GM21737 (cell line): ENCODE results near the gene ITPRIPL2.

Experiments
- ATAC-seq: cut with Tn5 transposase; IDR thresholded peaks from one replicate; pipeline ENCODE4 v1.9.1; 2021; ENCODE audit warnings: mild to moderate bottlenecking, moderate library complexity; ENCODE audit not compliant: unreplicated experiment

ITPRIPL2 gene

GRCh38 chr16:19113577-19114358, at the start of gene ITPRIPL2:
Gene ITPRIPL2, plus strand, starts transcription at chr16:19113964. Its CDS starts 498 bp downstream, at chr16:19114462.
- ATAC-seq, result no peak

- ATAC-seq, result no peak
Observed at GRCh38 chr16:19066988-19067348, 46.8 kb upstream of the ITPRIPL2 start.

- ATAC-seq, result peak; percentile 83
Observed at GRCh38 chr16:19067349-19068236, 46.2 kb upstream of the ITPRIPL2 start, which contains the start of gene COQ7. Gene COQ7, plus strand, starts transcription at chr16:19067614. Its CDS starts 51 bp downstream, at chr16:19067665.

- no peak for ATAC-seq
Observed at GRCh38 chr16:19068237-19068815, 45.4 kb upstream of the ITPRIPL2 start.

- ATAC-seq, result no peak
Observed at GRCh38 chr16:19071811-19072777, 41.7 kb upstream of the ITPRIPL2 start.

- no peak for ATAC-seq
Observed at GRCh38 chr16:19073344-19073743, 40.4 kb upstream of the ITPRIPL2 start.

- ATAC-seq, result no peak
Observed at GRCh38 chr16:19073863-19074262, 39.9 kb upstream of the ITPRIPL2 start.

- no peak for ATAC-seq
Observed at GRCh38 chr16:19075511-19075910, 38.3 kb upstream of the ITPRIPL2 start.

GRCh38 chr16:19077879-19078278, 35.9 kb upstream of the ITPRIPL2 start:
- no peak for ATAC-seq

- ATAC-seq, result no peak
Observed at GRCh38 chr16:19083670-19084069, 30.1 kb upstream of the ITPRIPL2 start.

GRCh38 chr16:19084139-19084538, 29.6 kb upstream of the ITPRIPL2 start:
- ATAC-seq, result no peak

- ATAC-seq, result no peak
Observed at GRCh38 chr16:19084879-19085278, 28.9 kb upstream of the ITPRIPL2 start.

- no peak for ATAC-seq
Observed at GRCh38 chr16:19085679-19086200, 28.0 kb upstream of the ITPRIPL2 start.

GRCh38 chr16:19086322-19087199, 27.2 kb upstream of the ITPRIPL2 start:
- peak; percentile 68 for ATAC-seq

GRCh38 chr16:19088341-19088916, 25.3 kb upstream of the ITPRIPL2 start:
- no peak for ATAC-seq

GRCh38 chr16:19089410-19089955, 24.3 kb upstream of the ITPRIPL2 start:
- no peak for ATAC-seq

GRCh38 chr16:19090916-19091315, 22.8 kb upstream of the ITPRIPL2 start:
- no peak for ATAC-seq

GRCh38 chr16:19092653-19093410, 20.9 kb upstream of the ITPRIPL2 start:
- no peak for ATAC-seq
